ENCODE data around the gene IWS1. TPM values are rescaled to one million over a fixed set of nuclear protein-coding genes. Genes with fewer than 3 reads are reported as not detected.

Gene IWS1
- total RNA-seq, 1 experiment from 2014 or later, result 22.7 TPM

DNA sequence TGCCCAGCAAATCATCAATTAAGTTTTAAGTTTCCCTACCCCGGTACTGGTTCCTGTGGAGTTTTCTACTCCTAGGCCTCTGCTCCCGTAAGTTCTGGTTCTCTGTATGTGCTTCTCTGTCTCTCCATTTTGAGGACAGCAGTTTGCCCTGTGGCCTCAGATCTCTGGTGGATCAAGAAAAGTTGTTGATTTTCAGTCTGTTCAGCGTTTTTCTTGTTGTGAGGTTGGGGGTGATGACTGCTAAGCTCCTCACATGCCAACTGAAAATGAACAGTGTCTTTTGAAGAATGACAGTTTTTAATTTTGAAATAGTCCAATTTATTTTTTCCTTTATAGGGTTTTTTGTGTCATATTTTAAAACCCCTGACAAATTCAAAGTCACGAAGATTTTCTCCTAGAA lies 76.4 kb downstream of the IWS1 start:
- no peak overlapping the region for H3K4me3 ChIP-seq (ENCODE audit: low read length)
- no peak for DNase-seq
- H2AFZ ChIP-seq (ENCODE audit: low read length), result no peak overlapping the region
- H4K20me1 ChIP-seq (ENCODE audit: insufficient read depth, low read depth, low read length), result no peaks in the 10 kb centered on the region
- H3K27me3 ChIP-seq (ENCODE audit: low read length), result no peaks in the 10 kb centered on the region
- no peak overlapping the region for H3K4me2 ChIP-seq (ENCODE audit: low read depth, low read length, poor library complexity, severe bottlenecking)
- H3K4me1 ChIP-seq (ENCODE audit: low read length), result no peaks in the 10 kb centered on the region
- no peaks in the 10 kb centered on the region for H3K36me3 ChIP-seq (ENCODE audit: insufficient read depth, low read length)
- H3K9me2 ChIP-seq (replicated peaks; ENCODE audit: insufficient read depth, low read length), result no peaks in the 10 kb centered on the region
- no peaks in the 10 kb centered on the region for H3K9me3 ChIP-seq (ENCODE audit: low read length)
- H3K27ac ChIP-seq (ENCODE audit: low read length), result no peak overlapping the region
- no peaks in the 10 kb centered on the region for H3K79me2 ChIP-seq (ENCODE audit: low read length)
- H3K9ac ChIP-seq (ENCODE audit: low read length), result no peak overlapping the region

DNA sequence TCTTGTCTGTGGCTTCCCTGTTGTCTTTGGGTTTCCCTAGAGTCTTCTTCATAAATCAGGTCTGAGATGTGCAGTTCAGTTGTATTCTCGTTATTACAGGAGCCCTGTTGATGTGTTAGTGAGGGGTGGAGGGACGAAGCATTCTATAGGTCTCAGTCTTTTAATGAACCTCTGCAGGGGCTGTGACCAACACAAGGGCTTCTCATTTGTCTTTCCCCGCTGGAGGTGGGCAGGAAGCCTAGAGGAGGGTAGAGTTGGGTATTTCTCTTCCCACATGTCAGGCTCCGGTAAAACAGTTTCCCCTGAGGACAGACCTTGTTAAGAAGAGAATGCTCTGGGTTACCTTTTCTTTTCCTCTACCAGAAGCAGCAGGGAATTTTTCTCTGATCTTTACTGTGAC lies 76.9 kb downstream of the IWS1 start:
- H4K20me1 ChIP-seq (ENCODE audit: insufficient read depth, low read depth, low read length), result no peaks in the 10 kb centered on the region
- no peak overlapping the region for H3K4me2 ChIP-seq (ENCODE audit: low read depth, low read length, poor library complexity, severe bottlenecking)
- no peaks in the 10 kb centered on the region for H3K79me2 ChIP-seq (ENCODE audit: low read length)
- H3K9me2 ChIP-seq (replicated peaks; ENCODE audit: insufficient read depth, low read length), result no peaks in the 10 kb centered on the region
- H3K27ac ChIP-seq (ENCODE audit: low read length), result no peak overlapping the region
- no peaks in the 10 kb centered on the region for H3K27me3 ChIP-seq (ENCODE audit: low read length)
- H2AFZ ChIP-seq (ENCODE audit: low read length), result no peak overlapping the region
- no peak overlapping the region for H3K4me3 ChIP-seq (ENCODE audit: low read length)
- no peaks in the 10 kb centered on the region for H3K36me3 ChIP-seq (ENCODE audit: insufficient read depth, low read length)
- no peak for DNase-seq
- H3K9ac ChIP-seq (ENCODE audit: low read length), result no peak overlapping the region
- H3K9me3 ChIP-seq (ENCODE audit: low read length), result no peaks in the 10 kb centered on the region
- H3K4me1 ChIP-seq (ENCODE audit: low read length), result no peaks in the 10 kb centered on the region

DNA sequence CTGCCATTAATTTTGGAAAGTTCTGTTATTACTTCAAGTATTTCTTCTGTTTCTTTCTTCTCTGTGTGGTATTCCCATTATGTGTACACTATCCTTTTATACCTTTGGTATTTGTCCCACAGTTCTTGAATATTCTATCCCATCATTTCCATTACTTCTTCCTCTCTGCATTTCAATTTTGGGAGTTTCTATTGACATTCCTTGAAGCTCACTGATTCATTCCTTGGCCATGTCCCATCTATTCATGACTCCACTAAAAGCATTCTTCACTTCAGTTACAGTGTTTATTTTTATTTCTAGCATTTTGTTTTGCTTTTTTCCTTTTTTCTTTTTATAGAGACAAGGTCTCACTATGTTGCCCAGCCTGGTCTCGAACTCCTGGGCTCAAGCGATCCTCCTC lies 77.8 kb downstream of the IWS1 start:
- no peak overlapping the region for H3K27ac ChIP-seq (ENCODE audit: low read length)
- no peak overlapping the region for H3K4me3 ChIP-seq (ENCODE audit: low read length)
- H3K36me3 ChIP-seq (ENCODE audit: insufficient read depth, low read length), result no peaks in the 10 kb centered on the region
- DNase-seq, result no peak
- no peak overlapping the region for H2AFZ ChIP-seq (ENCODE audit: low read length)
- H3K27me3 ChIP-seq (ENCODE audit: low read length), result no peaks in the 10 kb centered on the region
- no peaks in the 10 kb centered on the region for H4K20me1 ChIP-seq (ENCODE audit: insufficient read depth, low read depth, low read length)
- no peaks in the 10 kb centered on the region for H3K79me2 ChIP-seq (ENCODE audit: low read length)
- no peak overlapping the region for H3K4me2 ChIP-seq (ENCODE audit: low read depth, low read length, poor library complexity, severe bottlenecking)
- H3K9me3 ChIP-seq (ENCODE audit: low read length), result no peaks in the 10 kb centered on the region
- no peaks in the 10 kb centered on the region for H3K9me2 ChIP-seq (replicated peaks; ENCODE audit: insufficient read depth, low read length)
- no peaks in the 10 kb centered on the region for H3K4me1 ChIP-seq (ENCODE audit: low read length)
- H3K9ac ChIP-seq (ENCODE audit: low read length), result no peak overlapping the region

DNA sequence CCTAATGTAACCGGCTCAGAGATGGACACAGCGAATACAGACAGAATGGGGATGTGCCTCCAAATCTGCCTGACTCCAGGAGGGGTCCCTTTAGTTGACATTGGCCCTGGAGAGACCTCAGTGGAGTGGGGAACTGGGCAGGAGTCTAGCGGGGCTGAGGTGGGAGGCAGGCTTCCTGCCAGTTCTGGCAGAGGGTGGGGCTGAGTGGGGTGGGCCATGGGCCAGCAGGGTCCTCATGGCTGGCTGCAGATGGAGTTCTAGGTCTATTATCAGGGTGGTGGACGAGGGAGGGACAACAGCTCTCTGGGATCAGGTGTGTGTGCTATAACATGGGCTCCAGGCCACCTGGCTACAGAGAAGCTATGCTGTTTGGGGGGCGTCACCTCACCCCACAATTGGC lies 86.9 kb downstream of the IWS1 start:
- Histone ChIP-seq H3K9ac (ENCODE audit: low read length) (no peak overlapping the region), H3K9me3 (ENCODE audit: low read length) (no peaks in the 10 kb centered on the region), H3K79me2 (ENCODE audit: low read length) (no peaks in the 10 kb centered on the region), H3K36me3 (ENCODE audit: insufficient read depth, low read length) (no peaks in the 10 kb centered on the region), H3K4me3 (ENCODE audit: low read length) (no peak overlapping the region), H3K4me2 (ENCODE audit: low read depth, low read length, poor library complexity, severe bottlenecking) (no peak overlapping the region), H3K27ac (ENCODE audit: low read length) (no peak overlapping the region), H3K9me2 (replicated peaks; ENCODE audit: insufficient read depth, low read length) (no peaks in the 10 kb centered on the region), H4K20me1 (ENCODE audit: insufficient read depth, low read depth, low read length) (no peaks in the 10 kb centered on the region), H2AFZ (ENCODE audit: low read length) (no peak overlapping the region), H3K27me3 (ENCODE audit: low read length) (no peaks in the 10 kb centered on the region), H3K4me1 (ENCODE audit: low read length) (no peaks in the 10 kb centered on the region)
- DNase-seq, result no peak

DNA sequence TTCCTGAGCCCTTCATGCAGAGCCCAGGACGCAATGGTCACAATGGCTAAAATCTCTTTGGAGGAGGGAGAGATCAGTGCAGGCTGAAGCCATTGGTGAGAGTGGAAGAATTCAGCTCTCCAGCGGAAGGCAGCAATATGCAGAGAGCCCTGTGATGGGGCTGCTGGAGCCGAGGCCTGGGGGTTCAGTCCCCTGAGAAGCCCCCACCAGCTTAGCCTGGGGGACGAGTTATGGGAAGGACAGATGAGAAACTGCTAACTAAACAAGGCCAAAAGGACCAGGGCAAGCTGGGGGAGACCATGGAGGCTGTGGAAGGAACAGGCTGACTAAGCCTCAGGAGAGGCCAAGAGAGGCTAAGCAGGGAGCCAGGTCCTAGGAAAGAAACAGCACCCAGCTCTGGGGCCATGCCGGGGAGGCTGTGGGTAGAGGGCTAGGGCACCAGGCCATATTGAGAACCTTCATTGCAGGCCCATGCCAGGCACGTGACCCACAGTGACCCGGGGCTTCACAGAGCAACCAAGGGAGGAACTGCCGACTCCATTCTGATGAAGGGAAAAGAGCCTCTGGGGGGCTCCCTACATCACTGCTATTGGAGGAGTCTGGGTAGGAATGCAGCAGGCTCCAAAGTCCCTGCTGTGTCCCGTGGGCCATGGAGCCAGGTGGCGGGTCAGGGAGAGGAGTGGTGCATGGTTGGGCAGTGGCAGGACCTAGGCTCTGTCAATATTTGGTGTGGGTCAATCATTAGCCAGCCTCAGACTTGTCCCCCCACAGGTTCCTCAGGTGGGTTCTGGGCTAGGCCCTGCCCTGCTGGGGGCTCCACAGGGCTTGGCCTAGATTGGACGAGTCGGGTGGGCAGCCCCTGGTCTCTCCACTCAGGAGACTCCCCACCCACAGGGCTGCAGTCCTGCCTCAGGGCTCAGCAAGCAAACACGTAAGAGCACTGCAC lies 88.2 kb downstream of the IWS1 start:
- no peak overlapping the region for H3K9ac ChIP-seq (ENCODE audit: low read length)

DNA sequence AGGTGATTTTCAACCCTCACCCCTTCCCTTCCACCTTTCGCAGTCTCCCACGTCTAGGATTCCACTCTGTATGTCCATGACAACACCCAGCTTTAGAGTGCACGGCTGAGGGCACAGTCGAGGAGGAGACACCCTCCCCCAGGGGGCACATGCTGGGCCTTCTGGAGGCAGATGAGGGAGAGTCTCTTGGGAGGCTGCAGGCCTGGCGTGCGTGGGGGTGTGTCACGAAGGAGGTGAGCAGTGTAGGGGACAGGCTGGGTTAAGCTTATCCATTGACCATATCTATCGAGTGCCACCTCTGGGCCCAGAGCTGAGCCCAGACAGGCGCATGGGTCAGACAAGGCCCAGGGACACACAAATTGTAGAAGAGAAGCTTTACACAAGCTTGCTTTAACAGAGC lies 89.2 kb downstream of the IWS1 start:
- no peaks in the 10 kb centered on the region for H3K9me3 ChIP-seq (ENCODE audit: low read length)
- no peaks in the 10 kb centered on the region for H3K36me3 ChIP-seq (ENCODE audit: insufficient read depth, low read length)

More for the DNA sequence above, 88.2 kb downstream of the IWS1 start:
- no peaks in the 10 kb centered on the region for H4K20me1 ChIP-seq (ENCODE audit: insufficient read depth, low read depth, low read length)
- no peaks in the 10 kb centered on the region for H3K9me2 ChIP-seq (replicated peaks; ENCODE audit: insufficient read depth, low read length)
- no peak overlapping the region for H3K4me3 ChIP-seq (ENCODE audit: low read length)
- H3K4me1 ChIP-seq (ENCODE audit: low read length), result no peaks in the 10 kb centered on the region
- no peaks in the 10 kb centered on the region for H3K36me3 ChIP-seq (ENCODE audit: insufficient read depth, low read length)
- H3K4me2 ChIP-seq (ENCODE audit: low read depth, low read length, poor library complexity, severe bottlenecking), result no peak overlapping the region
- no peak overlapping the region for H2AFZ ChIP-seq (ENCODE audit: low read length)
- H3K27me3 ChIP-seq (ENCODE audit: low read length), result no peaks in the 10 kb centered on the region
- H3K79me2 ChIP-seq (ENCODE audit: low read length), result no peaks in the 10 kb centered on the region
- no peaks in the 10 kb centered on the region for H3K9me3 ChIP-seq (ENCODE audit: low read length)
- no peak for DNase-seq
- no peak overlapping the region for H3K27ac ChIP-seq (ENCODE audit: low read length)

DNA sequence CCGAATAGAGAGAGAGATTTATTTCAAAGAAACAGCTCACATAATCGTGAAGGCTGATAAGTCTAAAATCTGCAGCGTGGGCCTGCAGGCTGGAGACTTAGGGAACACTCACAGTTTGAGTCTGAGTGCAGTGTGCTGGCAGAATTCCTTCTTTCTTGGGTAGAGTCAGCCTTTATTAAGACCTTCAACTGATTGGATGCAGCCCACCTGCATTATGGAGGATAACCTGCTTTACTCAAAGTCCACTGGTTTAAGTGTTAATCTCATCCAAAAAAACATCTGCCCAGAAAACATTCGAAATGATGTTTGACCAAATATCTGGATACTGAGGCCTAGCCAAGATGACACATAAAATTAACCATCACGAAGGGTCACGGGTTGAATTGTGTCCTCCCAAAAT lies 91.8 kb downstream of the IWS1 start:
- Histone ChIP-seq H3K27ac (ENCODE audit: low read length) (no peak overlapping the region), H4K20me1 (ENCODE audit: insufficient read depth, low read depth, low read length) (no peaks in the 10 kb centered on the region), H3K4me2 (ENCODE audit: low read depth, low read length, poor library complexity, severe bottlenecking) (no peak overlapping the region), H3K4me3 (ENCODE audit: low read length) (no peak overlapping the region), H3K36me3 (ENCODE audit: insufficient read depth, low read length) (no peaks in the 10 kb centered on the region), H3K27me3 (ENCODE audit: low read length) (no peaks in the 10 kb centered on the region), H2AFZ (ENCODE audit: low read length) (no peak overlapping the region), H3K9me2 (replicated peaks; ENCODE audit: insufficient read depth, low read length) (no peaks in the 10 kb centered on the region), H3K9ac (ENCODE audit: low read length) (no peak overlapping the region), H3K4me1 (ENCODE audit: low read length) (no peaks in the 10 kb centered on the region), H3K79me2 (ENCODE audit: low read length) (no peaks in the 10 kb centered on the region), H3K9me3 (ENCODE audit: low read length) (no peaks in the 10 kb centered on the region)
- DNase-seq, result no peak

More for the DNA sequence above, 89.2 kb downstream of the IWS1 start:
- Histone ChIP-seq H3K4me1 (ENCODE audit: low read length) (no peaks in the 10 kb centered on the region), H3K4me2 (ENCODE audit: low read depth, low read length, poor library complexity, severe bottlenecking) (no peak overlapping the region), H3K9ac (ENCODE audit: low read length) (no peak overlapping the region), H3K9me2 (replicated peaks; ENCODE audit: insufficient read depth, low read length) (no peaks in the 10 kb centered on the region), H2AFZ (ENCODE audit: low read length) (no peak overlapping the region), H4K20me1 (ENCODE audit: insufficient read depth, low read depth, low read length) (no peaks in the 10 kb centered on the region), H3K27me3 (ENCODE audit: low read length) (no peaks in the 10 kb centered on the region), H3K4me3 (ENCODE audit: low read length) (no peak overlapping the region), H3K79me2 (ENCODE audit: low read length) (no peaks in the 10 kb centered on the region), H3K27ac (ENCODE audit: low read length) (no peak overlapping the region)
- DNase-seq, result no peak

DNA sequence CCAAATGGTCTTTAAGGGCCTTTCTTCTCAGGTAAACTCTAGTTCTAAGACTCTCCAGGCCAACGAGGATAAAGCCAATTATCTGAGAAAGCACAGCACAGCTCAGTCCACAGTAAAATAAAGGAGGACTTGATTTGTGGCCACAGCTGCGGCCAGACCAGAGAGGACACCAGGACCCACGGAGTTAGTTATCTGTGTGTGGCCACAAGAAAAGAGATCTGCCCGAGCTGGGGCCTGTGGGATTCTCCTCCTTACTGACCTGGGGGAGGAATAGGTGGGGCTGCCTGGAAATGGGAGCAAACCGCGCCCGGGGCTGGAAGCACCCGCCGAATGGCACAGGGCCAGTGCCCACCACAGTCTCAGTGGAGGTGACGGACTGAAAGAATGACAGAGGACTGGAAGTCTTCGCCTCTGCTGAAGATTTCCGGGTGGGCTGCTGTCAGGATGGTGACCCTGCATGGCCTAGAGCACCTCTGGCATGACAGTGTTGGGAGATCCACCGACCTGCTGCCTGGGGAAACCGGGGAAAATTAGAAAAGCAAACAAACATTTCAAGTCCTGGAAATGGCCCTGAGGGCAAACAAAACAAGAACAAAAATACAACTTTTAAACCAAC lies 94.8 kb downstream of the IWS1 start:
- no peak overlapping the region for H2AFZ ChIP-seq (ENCODE audit: low read length)
- H3K9me3 ChIP-seq (ENCODE audit: low read length), result no peaks in the 10 kb centered on the region
- H3K27ac ChIP-seq (ENCODE audit: low read length), result no peak overlapping the region
- DNase-seq, result no peak
- no peaks in the 10 kb centered on the region for H3K9me2 ChIP-seq (replicated peaks; ENCODE audit: insufficient read depth, low read length)
- no peak overlapping the region for H3K4me3 ChIP-seq (ENCODE audit: low read length)
- H3K9ac ChIP-seq (ENCODE audit: low read length), result no peak overlapping the region
- H3K4me1 ChIP-seq (ENCODE audit: low read length), result no peaks in the 10 kb centered on the region
- no peaks in the 10 kb centered on the region for H3K27me3 ChIP-seq (ENCODE audit: low read length)
- H3K36me3 ChIP-seq (ENCODE audit: insufficient read depth, low read length), result no peaks in the 10 kb centered on the region
- no peaks in the 10 kb centered on the region for H4K20me1 ChIP-seq (ENCODE audit: insufficient read depth, low read depth, low read length)
- no peak overlapping the region for H3K4me2 ChIP-seq (ENCODE audit: low read depth, low read length, poor library complexity, severe bottlenecking)
- no peaks in the 10 kb centered on the region for H3K79me2 ChIP-seq (ENCODE audit: low read length)

All from Karpas-422 (cell line).